ENCODE measurements around the gene GJD4.

DNA sequence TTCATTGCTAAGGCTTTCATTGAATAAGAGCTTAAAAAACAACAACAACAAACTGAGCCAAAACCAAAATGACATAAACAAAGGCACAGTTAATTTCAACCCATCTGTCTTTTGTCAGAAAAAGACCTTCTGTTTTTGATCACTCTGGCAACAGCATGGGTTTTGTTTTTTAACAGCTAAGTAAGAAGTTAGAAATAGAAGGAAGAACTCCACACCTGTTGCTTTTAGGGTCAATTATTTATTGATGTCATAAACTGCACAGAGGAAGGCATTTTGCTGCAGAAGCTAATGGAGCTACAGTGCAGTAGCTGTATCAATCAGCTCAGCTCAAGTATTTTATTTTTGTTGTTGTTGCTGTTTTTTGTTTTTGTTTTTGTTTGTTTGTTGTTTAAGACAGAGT is 16.3 kb upstream of the GJD4 start:
- TF ChIP-seq, protein P1, sequence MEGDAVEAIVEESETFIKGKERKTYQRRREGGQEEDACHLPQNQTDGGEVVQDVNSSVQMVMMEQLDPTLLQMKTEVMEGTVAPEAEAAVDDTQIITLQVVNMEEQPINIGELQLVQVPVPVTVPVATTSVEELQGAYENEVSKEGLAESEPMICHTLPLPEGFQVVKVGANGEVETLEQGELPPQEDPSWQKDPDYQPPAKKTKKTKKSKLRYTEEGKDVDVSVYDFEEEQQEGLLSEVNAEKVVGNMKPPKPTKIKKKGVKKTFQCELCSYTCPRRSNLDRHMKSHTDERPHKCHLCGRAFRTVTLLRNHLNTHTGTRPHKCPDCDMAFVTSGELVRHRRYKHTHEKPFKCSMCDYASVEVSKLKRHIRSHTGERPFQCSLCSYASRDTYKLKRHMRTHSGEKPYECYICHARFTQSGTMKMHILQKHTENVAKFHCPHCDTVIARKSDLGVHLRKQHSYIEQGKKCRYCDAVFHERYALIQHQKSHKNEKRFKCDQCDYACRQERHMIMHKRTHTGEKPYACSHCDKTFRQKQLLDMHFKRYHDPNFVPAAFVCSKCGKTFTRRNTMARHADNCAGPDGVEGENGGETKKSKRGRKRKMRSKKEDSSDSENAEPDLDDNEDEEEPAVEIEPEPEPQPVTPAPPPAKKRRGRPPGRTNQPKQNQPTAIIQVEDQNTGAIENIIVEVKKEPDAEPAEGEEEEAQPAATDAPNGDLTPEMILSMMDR (IDR thresholded peaks at IDR 0.05), result no peak
- no peak for TF ChIP-seq POLR2A (IDR thresholded peaks at IDR 0.05)

Data from right lobe of liver (tissue), 4 donors.